ENCODE measurements around the gene RIMBP3C.
"Not testable (repeated sequence)": the region's sequence is repeated elsewhere in the genome, so short reads cannot be mapped to it uniquely, and the experiment has no call there.

DNA sequence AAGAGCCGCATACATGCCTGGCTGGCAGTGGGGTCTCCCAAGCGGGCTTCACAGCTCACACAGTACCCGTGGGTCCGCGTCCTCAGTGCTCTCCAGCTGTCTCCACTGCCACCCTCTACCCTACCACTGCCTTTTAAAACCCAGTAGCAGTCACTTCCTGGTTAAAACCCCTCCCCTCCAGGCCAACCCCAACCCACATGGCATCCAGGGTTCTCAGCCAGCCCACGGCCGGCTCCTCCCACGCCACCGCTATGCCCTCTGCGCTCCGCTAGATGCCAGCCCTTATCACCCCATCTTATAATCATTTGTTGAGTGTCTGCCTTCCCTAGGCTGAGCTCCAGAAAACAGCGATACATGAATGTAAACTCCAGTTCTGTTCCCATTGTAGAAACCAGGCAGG lies 37.1 kb downstream of the RIMBP3C start:
- TF ChIP-seq, protein P1, sequence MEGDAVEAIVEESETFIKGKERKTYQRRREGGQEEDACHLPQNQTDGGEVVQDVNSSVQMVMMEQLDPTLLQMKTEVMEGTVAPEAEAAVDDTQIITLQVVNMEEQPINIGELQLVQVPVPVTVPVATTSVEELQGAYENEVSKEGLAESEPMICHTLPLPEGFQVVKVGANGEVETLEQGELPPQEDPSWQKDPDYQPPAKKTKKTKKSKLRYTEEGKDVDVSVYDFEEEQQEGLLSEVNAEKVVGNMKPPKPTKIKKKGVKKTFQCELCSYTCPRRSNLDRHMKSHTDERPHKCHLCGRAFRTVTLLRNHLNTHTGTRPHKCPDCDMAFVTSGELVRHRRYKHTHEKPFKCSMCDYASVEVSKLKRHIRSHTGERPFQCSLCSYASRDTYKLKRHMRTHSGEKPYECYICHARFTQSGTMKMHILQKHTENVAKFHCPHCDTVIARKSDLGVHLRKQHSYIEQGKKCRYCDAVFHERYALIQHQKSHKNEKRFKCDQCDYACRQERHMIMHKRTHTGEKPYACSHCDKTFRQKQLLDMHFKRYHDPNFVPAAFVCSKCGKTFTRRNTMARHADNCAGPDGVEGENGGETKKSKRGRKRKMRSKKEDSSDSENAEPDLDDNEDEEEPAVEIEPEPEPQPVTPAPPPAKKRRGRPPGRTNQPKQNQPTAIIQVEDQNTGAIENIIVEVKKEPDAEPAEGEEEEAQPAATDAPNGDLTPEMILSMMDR (IDR thresholded peaks at IDR 0.05) = not testable (repeated sequence)
- not testable (repeated sequence) for TF ChIP-seq POLR2AphosphoS5, POLR2A (IDR thresholded peaks at IDR 0.05)

All from prostate gland (tissue), 2 donors.